Fibroblast of lung (primary cell): ENCODE data around the gene L1CAM. TPM values are rescaled to one million over a fixed set of nuclear protein-coding genes. Genes with fewer than 3 reads are reported as not detected.
A peak's percentile ranks its signal among the peaks of the same experiment; 100 is the strongest.

Source experiments
- DNase-seq, 2 donors: peaks; one replicate each; pipeline versions ENCODE4 v3.0.0 to v3.0.0-alpha.2; 2010; ENCODE audit warnings: low read depth in 2 of 2
- H2AFZ ChIP-seq: 2 replicates; pipeline ENCODE4 v1.5.1; 2012; ENCODE audit warnings: low read length, control low read depth, inconsistent platforms
- H3K27ac ChIP-seq: 2 replicates; pipeline ENCODE4 v1.5.1; 2011; ENCODE audit warnings: low read length, control low read depth; ENCODE audit not compliant: insufficient read depth
- H3K27me3 ChIP-seq: 2 replicates; pipeline ENCODE4 v1.5.1; 2011; ENCODE audit warnings: mild to moderate bottlenecking, low read length; ENCODE audit not compliant: control insufficient read depth, insufficient read depth
- H3K36me3 ChIP-seq: 2 replicates; pipeline ENCODE4 v1.5.1; 2011; ENCODE audit warnings: low read length; ENCODE audit not compliant: control insufficient read depth, insufficient read depth
- H3K4me1 ChIP-seq: 2 replicates; pipeline ENCODE4 v1.5.1; 2011; ENCODE audit warnings: low read length; ENCODE audit not compliant: control insufficient read depth, insufficient read depth; ENCODE audit errors: extremely low read depth
- H3K4me2 ChIP-seq: 2 replicates; pipeline ENCODE4 v1.5.1; 2011; ENCODE audit warnings: low read length, control low read depth; ENCODE audit not compliant: insufficient read depth; ENCODE audit errors: extremely low read depth
- H3K4me3 ChIP-seq, 4 experiments: fragments of 200-600 bp in 1 of 4; sonication (generic) in 1 of 4; replicated peaks in 1 of 4; 2 replicates each; pipeline ENCODE4 v1.5.1; 2011 to 2016; ENCODE audit warnings: low read length in 4 of 4, low read depth in 3 of 4, mild to moderate bottlenecking in 3 of 4, control low read depth in 2 of 4, inconsistent platforms in 1 of 4, mixed read lengths in 1 of 4; ENCODE audit not compliant: insufficient read depth in 1 of 4; ENCODE audit errors: control extremely low read depth in 1 of 4
- H3K79me2 ChIP-seq: 2 replicates; pipeline ENCODE4 v1.5.1; 2012; ENCODE audit warnings: mild to moderate bottlenecking, low read length, inconsistent platforms; ENCODE audit not compliant: control insufficient read depth, insufficient read depth
- H3K9ac ChIP-seq: 2 replicates; pipeline ENCODE4 v1.5.1; 2011; ENCODE audit warnings: mild to moderate bottlenecking, low read length, control low read depth; ENCODE audit not compliant: insufficient read depth
- H3K9me3 ChIP-seq: 2 replicates; pipeline ENCODE4 v1.5.1; 2012; ENCODE audit warnings: low read depth, low read length; ENCODE audit not compliant: control insufficient read depth, insufficient read depth
- H4K20me1 ChIP-seq: 2 replicates; pipeline ENCODE4 v1.5.1; 2011; ENCODE audit warnings: low read length; ENCODE audit not compliant: control insufficient read depth, insufficient read depth; ENCODE audit errors: extremely low read depth
- CTCF ChIP-seq, 2 donors: IDR thresholded peaks in 1 of 2; conservative IDR thresholded peaks in 1 of 2; 1 replicate in 1 of 2; 2 replicates in 1 of 2; pipeline ENCODE4 v1.5.1; 2011 to 2012; ENCODE audit warnings: low read length in 2 of 2, control low read depth in 1 of 2, inconsistent platforms in 1 of 2, low read depth in 1 of 2, mild to moderate bottlenecking in 1 of 2
- EZH2 ChIP-seq: IDR thresholded peaks from 2 replicates; pipeline ENCODE4 v1.5.1; 2012; ENCODE audit warnings: low read length, control low read depth, mild to moderate bottlenecking; ENCODE audit errors: missing control alignments
- polyA plus RNA-seq, 2 donors: library from polyadenylated mRNA; depleted of rRNA in 1 of 2; stranded (reverse) in 1 of 2; unstranded in 1 of 2; fragments of >200 nt; gene quantifications; 2 replicates each; pipeline ENCODE4 v1.2.1, GENCODE V29; 2011 to 2012; ENCODE audit warnings: missing spikeins in 1 of 2
- total RNA-seq: library from RNA; depleted of rRNA; stranded (reverse); fragments of >200 nt; gene quantifications from 2 replicates; pipeline ENCODE4 v1.2.1, GENCODE V29; 2014

L1CAM gene
- total and polyA plus RNA-seq, 2 donors (not counting 1 experiment from before 2014, with no cell fraction given), result 0.99 to 1.7 TPM

GRCh38 chrX:153876112-153876491 lies 9.9 kb downstream of the L1CAM start:
- no peak overlapping the region for H3K27ac ChIP-seq

GRCh38 chrX:153875391-153876111 lies 10.4 kb downstream of the L1CAM start:
- no peaks in the 10 kb centered on the region for H3K27me3 ChIP-seq
- no peak overlapping the region for H3K9ac ChIP-seq
- TF ChIP-seq EZH2, result no peak
- TF ChIP-seq CTCF (conservative IDR thresholded peaks at IDR 0.05 in 1 of 2, IDR thresholded peaks at IDR 0.05 in 1 of 2; ENCODE audit: low read depth in 1 of 2, low read length in 2 of 2), result no peak
- H2AFZ ChIP-seq, result no peak overlapping the region
- no peaks in the 10 kb centered on the region for H3K36me3 ChIP-seq
- H3K9me3 ChIP-seq, result no peaks in the 10 kb centered on the region
- no peaks in the 10 kb centered on the region for H4K20me1 ChIP-seq
- no peak overlapping the region for H3K4me2 ChIP-seq
- H3K4me1 ChIP-seq, result no peaks in the 10 kb centered on the region
- no peaks in the 10 kb centered on the region for H3K79me2 ChIP-seq
- no peak overlapping the region for H3K4me3 ChIP-seq
- peak; percentile 8 to 11 for DNase-seq
- H3K27ac ChIP-seq, result no peak overlapping the region

More at GRCh38 chrX:153876112-153876491, 9.9 kb downstream of the L1CAM start:
- Histone ChIP-seq H4K20me1 (no peaks in the 10 kb centered on the region), H3K79me2 (no peaks in the 10 kb centered on the region), H3K4me3 (no peak overlapping the region), H3K27me3 (peaks cover under 1% of the 10 kb centered on the region), H3K9me3 (no peaks in the 10 kb centered on the region), H3K36me3 (no peaks in the 10 kb centered on the region), H3K4me2 (no peak overlapping the region), H3K4me1 (no peaks in the 10 kb centered on the region), H2AFZ (no peak overlapping the region), H3K9ac (no peak overlapping the region)
- no peak for TF ChIP-seq EZH2
- TF ChIP-seq CTCF (conservative IDR thresholded peaks at IDR 0.05 in 1 of 2, IDR thresholded peaks at IDR 0.05 in 1 of 2; ENCODE audit: low read depth in 1 of 2, low read length in 2 of 2), result no peak
- DNase-seq, result no peak

GRCh38 chrX:153874366-153875125 lies 11.4 kb downstream of the L1CAM start:
- Histone ChIP-seq H2AFZ (no peak overlapping the region), H3K9me3 (no peaks in the 10 kb centered on the region), H4K20me1 (no peaks in the 10 kb centered on the region), H3K4me1 (no peaks in the 10 kb centered on the region), H3K4me3 (no peak overlapping the region), H3K4me2 (no peak overlapping the region), H3K36me3 (no peaks in the 10 kb centered on the region), H3K27me3 (no peaks in the 10 kb centered on the region), H3K27ac (no peak overlapping the region), H3K79me2 (no peaks in the 10 kb centered on the region), H3K9ac (no peak overlapping the region)
- DNase-seq, result peak in 1 of 2 donors; percentile 4
- TF ChIP-seq CTCF (conservative IDR thresholded peaks at IDR 0.05 in 1 of 2, IDR thresholded peaks at IDR 0.05 in 1 of 2; ENCODE audit: low read depth in 1 of 2, low read length in 2 of 2) (no peak), EZH2 (no peak)
